GM18517 (cell line): Measurements from ENCODE around the gene PALLD.
"Not testable (repeated sequence)": the region's sequence is repeated elsewhere in the genome, so short reads cannot be mapped to it uniquely, and the experiment has no call there.

Experiments used
- ATAC-seq: cut with Tn5 transposase; IDR thresholded peaks from one replicate; pipeline ENCODE4 v1.9.1; 2021; ENCODE audit warnings: mild to moderate bottlenecking, moderate library complexity; ENCODE audit not compliant: unreplicated experiment

PALLD gene

DNA sequence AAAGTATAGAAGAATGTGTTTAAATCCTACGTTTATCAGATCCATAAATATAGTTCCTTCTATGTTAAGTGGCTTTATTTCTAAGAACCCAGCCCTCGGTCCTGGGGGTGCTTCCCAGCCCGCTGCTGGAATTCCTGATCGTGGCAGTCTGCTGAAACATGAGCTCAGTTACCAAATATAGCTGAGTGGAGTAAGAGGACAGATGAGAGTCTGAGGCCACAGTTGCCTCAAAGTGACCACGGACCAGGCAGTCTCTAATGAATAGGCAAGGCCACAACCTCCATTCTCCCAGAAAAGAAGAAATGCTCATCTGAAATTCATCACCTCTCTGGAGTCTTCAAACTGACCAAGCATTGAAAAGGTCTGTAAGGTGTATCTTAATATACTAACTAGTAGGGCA lies at the start of gene PALLD:
Gene PALLD (plus strand): TSS at position 219 of the 400 bp plus-strand sequence.
- no peak for ATAC-seq

DNA sequence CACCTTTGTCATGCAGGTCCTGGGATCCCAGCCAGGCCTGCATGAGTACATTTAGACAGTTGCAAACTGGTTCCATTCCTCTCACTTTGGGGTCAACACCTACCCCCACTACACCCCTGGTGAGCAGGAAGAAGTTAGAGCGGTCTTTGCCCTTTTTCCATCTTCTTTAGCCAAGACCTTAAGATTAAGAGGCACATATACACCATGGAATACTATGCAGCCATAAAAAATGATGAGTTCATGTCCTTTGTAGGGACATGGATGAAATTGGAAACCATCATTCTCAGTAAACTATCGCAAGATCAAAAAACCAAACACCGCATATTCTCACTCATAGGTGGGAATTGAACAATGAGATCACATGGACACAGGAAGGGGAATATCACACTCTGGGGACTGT lies 47.8 kb upstream of the PALLD start:
- not testable (repeated sequence) for ATAC-seq

DNA sequence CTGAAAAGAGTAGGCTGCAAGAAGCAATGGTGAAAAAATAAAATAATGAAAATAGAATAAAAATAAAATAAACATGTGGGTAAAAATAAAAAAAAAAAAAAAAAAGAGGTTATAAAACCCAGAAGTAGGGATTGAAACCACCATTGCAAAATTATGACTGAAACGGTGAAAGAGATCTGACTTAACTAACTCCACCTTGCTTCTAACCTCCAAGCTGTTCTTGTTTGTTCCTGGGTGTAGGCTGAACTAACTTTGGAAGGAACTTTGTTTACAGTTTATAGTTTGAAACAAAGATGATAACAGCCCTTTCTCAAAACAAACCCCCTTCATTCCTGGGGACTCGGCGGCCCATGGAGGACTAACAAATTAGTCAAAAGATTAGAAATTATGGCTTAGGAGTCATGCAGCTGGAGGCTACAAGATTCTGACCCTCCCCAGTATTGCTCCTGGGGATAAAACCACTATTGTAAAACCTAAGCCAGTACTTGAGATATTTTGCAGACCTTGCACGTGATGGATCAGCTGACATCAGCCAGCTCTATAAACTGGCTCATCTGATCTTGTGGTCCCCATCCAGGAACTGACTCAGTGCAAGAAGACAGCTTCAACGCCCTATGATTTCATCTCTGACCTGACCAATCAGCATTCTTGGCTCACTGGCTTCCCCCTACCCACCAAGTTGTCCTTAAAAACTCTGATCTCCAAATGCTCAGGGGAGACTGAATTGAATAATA lies 47.0 kb upstream of the PALLD start:
- ATAC-seq, result no peak

GRCh38 chr4:168451331-168451730 lies 45.5 kb upstream of the PALLD start:
- peak; percentile 15 for ATAC-seq

GRCh38 chr4:168451744-168452390 lies 45.0 kb upstream of the PALLD start:
- ATAC-seq, result peak; percentile 86

DNA sequence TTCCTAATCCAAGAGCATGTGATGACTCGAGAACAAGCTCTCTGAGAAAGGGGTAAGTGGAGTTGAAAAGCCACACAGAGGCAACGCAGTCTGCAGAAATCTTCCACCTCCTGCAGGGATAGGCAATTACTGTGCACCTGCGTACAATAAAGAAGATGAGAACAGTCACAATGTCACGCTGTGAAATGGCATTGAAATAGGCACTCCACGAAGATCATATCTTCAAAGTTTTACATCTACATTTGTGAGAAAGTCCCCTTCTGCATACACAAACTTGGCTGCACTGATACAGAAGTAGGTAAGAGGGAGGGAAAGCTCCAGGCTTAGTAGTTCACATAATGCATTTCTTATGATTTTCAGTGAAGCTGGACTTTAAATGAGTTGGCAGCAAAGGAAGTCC lies 43.7 kb upstream of the PALLD start:
- ATAC-seq, result no peak

DNA sequence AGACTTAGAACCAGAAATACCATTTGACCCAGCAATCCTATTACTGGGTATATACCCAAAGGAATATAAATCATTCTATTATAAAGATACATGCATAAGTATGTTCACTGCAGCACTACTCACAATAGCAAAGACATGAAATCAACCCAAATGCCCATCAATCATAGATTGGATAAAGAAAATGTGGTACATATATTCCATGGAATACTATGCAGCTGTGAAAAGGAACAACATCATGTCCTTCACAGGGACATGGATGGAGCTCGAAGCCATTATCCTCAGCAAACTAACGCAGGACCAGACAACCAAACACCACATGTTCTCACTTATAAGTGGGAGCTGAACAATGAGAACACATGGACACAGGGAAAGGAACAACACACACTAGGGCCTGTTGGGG lies 38.6 kb upstream of the PALLD start:
- ATAC-seq, result not testable (repeated sequence)

DNA sequence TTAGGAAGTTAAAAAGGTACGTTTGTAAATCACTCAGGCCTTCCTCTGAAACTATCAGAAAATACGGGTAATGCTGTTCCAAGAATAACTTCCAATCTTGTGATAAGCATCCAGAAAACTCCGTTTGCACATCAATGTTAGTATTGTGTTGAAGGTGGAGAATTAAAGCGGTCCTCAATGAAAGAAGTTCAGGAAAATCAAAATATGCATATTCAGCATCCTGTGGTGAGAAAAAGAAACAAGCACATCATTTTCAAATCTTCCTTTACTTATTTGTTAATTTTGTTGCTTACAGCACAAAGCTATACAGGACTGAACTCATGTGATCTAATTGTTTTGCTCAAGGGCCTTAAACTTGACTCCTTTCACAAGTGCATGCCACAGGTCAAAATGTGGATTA lies 35.0 kb upstream of the PALLD start:
- no peak for ATAC-seq

GRCh38 chr4:168472920-168473319 lies 23.9 kb upstream of the PALLD start:
- no peak for ATAC-seq

DNA sequence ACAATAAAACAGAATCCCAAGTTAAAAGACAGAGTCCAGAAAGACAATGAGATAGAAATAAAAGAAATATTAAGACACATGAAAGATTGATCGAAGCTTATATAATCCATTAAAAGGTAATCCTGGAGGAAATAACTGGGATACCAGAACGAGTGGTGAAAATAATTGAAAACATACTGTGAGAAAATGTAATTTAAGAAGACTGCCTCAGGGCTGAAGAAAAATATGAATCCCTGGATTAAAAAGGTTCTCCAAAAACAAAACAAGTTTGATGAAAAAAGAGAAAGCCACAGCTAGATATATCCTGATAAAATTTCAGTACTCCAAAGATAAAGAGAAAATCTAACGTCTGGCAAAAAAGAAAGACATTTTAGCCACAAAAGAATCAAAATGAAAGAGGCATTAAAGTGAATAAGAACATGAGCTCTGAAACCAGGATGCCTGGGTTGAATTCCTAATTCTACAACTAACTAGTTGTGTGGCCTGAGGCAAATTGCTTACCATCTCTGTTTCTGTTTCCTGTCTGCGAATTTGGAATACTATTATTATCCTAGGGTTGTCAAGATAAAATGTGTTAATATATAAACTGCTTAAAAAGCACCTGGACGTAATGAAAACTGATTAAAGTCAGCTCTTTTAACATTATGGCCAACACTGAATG lies 22.1 kb upstream of the PALLD start:
- no peak for ATAC-seq

DNA sequence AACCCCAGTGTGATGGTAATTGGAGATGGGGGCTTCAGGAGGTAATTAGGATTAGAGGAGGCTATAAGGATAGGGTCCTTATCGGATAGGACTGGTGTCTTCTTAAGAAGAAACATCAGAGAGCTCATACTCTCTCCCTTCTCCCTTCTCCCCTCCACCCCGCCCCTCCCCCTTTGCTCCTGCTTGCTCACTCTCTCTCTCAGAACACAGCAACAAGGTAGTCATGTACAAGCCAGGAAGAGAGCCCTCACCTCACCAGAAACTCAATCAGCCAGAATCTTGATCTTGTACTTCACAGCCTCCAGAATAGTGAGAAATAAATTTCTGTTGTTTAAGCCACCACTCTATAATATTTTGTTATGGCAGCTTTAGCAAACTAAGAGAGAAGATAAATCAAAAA lies 21.1 kb upstream of the PALLD start:
- no peak for ATAC-seq

- no peak for ATAC-seq
Measured at GRCh38 chr4:168478868-168479267, 18.0 kb upstream of the PALLD start.

- peak; percentile 51 for ATAC-seq
Measured at GRCh38 chr4:168480931-168481611, 15.8 kb upstream of the PALLD start.

DNA sequence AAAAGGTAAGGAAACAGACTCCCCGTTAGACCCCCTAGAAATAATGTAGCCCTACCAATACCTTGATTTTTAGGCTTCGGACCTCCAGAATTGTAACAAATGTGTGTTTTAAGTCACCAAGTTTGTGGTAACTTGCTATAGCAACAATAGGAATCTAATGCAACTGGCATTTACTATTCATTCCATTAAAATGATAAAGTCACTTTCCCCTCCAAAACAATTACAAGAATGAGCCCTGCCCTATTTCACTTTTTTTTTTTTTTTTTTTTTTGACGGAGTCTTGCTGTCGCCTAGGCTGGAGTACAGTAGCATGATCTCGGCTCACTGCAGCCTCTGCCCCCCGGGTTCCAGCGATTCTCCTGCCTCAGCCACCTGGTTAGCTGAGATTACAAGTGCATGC lies 13.0 kb upstream of the PALLD start:
- no peak for ATAC-seq

DNA sequence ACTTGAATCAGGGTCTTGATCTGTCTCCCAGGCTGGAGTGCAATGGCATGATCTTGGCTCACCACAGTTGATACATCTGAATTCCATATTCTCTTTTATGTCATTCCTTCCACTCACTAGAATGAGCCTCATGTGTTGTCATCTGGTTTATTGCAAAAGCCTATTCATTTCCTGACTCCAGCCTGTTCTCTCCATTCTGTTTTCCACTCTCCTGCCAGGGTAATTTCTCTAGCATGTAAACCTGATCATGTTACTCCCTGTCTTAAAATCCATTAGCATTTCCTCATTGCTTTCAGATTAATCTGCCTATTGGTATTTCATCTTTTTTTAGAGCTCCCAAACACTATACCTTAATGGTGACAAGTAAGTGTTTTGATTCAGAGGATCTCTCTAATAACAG lies 12.2 kb upstream of the PALLD start:
- ATAC-seq, result no peak

- no peak for ATAC-seq
Measured at GRCh38 chr4:168485156-168485910, 11.5 kb upstream of the PALLD start.

DNA sequence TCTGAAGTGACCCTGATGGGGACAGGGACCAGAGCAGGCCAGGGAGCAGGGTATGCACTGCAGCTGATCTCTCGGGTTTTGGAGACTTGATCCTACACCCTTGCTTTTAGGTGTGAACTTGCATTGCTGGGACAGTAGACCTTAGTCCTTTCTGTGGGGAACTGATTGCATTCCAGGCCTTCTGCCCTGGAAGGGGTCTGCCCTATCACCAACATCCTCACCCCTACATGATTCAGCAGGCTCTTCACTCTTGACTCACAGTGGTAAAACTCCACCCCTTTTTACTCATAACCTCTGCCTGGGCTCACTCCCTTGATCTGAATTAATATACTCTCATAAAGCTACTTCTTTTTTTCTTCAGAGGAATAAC lies 10.0 kb upstream of the PALLD start:
- no peak for ATAC-seq

DNA sequence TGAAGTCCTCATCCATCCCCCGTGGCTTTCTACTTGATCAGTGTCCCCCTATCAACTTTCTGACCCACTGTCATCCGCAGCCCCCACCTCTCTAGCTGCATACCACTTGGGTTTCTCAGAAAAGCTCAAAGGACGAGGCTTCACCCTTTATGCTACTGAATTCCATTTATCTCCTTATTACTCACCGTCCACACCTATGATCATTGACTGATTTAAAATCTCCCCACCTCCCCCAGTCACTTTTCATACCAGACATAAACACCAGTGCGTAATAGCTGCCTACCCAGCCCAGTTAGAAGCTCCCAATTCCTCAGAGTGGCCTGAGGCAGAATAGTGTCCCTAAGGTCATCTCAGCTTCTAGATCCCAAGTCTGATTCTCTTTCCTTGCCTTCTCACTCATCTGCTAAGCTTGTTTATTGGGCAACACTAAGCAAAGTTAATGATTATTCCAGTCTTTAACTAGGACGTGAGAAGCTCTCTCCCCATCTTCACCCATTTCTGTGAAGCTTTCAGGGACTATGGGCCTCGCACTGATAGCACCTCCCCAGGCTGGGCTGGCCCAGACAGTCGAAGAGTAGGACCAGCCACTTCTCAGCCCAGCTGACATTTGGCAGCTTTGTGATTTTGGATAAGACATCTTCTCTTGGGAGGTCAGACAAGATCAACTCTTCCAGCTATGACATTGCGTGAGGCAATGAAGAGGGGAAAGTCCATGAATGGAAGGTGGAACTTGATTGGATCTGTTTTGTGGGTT lies 9.4 kb upstream of the PALLD start:
- no peak for ATAC-seq

DNA sequence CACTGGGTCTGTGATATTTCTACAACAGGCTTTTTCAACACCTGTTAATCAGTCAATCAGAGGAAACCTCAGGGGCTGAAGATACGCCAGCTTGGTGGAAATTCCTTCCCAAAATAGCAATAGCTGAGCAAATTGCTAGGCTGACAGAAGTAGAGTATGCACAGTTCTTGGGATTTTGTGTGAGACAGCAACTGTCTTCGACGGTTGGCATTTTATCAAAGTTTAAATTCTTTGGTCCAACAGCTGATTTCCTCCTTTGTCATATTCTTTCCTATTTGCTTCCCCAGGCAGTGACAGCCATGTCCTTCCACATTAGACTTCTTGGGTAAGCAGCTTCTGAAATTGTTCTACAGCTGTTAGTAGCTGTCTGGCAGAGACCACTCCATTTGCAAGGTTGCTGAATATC lies 8.0 kb upstream of the PALLD start:
- no peak for ATAC-seq

- no peak for ATAC-seq
Measured at GRCh38 chr4:168489616-168490015, 7.2 kb upstream of the PALLD start.
